GM19438 (cell line): ENCODE data around the gene NAP1L4.
"Not testable (repeated sequence)": the region's sequence is repeated elsewhere in the genome, so short reads cannot be mapped to it uniquely, and the experiment has no call there.

Experiments
- ATAC-seq: cut with Tn5 transposase; IDR thresholded peaks from one replicate; pipeline ENCODE4 v1.9.1; 2021; ENCODE audit warnings: low read depth; ENCODE audit not compliant: unreplicated experiment

Gene NAP1L4

DNA sequence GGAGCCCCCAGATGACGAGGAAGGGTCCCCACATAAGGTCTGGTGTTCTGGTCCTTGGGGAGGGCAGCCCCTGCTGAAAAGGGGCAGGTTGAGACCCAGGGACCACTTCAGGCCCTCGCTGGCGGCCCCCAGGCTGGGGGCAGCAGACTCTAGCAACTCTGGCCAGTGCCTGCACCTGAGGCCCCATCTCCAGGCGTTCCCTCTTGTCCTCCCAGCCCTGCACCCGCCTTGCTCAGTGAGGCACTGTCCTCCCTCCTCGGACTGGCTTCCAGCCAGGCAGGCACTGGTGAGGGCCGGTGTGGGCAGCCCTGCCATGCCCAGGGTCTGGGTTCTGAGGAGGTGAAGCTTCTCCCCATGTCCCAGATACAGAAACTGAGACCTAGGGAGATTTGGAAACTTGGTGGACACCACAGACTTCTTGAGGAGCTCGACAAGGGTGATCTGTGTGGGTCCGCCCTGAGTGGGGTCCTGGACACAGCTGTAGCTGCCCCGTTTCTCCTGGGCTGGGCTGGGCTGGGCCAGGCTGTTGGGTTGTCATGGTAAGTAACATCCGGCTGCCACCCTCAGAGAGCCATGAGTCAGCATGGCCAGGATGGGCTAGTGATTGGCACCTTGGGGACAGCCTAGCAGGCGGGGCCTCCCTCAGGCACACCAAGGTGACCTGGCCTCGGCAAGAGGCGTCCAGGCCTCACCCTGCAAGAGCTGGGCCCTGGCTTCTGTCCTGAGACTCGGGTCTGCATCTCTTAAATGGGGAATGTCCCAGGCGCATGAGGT lies 51.8 kb downstream of the NAP1L4 start:
- ATAC-seq = no peak

DNA sequence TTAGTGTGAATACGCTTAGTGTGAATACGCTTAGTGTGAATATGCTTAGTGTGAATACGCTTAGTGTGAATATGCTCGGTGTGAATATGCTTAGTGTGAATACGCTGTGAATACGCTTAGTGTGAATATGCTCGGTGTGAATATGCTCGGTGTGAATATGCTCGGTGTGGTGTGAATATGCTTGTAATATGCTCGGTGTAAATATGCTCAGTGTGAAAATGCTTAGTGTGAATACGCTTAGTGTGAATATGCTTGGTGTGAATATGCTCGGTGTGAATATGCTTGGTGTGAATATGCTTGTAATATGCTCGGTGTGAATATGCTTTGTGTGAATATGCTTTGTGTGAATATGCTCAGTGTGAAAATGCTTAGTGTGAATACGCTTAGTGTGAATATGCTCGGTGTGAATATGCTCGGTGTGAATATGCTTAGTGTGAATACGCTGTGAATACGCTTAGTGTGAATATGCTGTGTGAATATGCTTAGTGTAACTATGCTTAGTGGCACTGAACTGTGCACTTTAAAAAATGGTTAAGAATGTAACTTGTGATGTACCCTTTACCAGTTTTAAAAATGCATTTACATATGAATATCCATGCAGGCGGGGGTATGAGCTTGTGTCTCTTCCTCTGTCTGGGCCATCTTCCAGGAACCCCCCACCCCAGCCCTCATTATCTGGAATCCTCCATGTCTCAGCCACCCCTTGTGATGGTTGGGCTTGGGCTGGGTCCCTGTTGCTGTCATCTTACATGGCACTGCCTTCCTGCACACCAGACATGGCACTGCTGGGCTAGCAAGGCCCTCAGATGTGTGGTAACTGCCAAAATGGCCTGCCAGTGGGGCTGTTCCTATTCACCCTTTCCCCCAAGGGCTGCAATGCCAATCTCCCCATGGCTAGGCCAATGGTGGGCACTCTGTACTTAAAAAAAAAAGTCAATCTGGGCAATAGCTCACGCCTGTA lies 53.4 kb downstream of the NAP1L4 start:
- ATAC-seq = not testable (repeated sequence)

DNA sequence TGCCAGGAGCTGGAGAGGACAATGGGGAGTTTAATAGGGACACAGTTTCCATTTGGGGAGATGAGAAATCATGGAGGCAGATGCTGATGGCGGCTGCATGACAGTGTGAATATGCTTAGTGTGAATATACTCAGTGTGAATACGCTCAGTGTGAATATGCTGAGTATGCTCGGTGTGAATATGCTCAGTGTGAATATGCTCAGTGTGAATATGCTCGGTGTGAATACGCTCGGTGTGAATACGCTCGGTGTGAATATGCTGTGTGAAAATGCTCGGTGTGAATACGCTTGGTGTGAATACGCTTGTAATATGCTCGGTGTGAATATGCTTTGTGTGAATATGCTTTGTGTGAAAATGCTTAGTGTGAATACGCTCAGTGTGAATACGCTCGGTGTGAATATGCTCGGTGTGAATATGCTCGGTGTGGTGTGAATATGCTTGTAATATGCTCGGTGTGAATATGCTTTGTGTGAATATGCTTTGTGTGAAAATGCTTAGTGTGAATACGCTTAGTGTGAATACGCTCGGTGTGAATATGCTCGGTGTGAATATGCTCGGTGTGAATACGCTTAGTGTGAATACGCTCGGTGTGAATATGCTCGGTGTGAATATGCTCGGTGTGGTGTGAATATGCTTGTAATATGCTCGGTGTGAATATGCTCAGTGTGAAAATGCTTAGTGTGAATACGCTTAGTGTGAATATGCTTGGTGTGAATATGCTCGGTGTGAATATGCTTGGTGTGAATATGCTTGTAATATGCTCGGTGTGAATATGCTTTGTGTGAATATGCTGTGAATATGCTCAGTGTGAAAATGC lies 54.3 kb downstream of the NAP1L4 start:
- not testable (repeated sequence) for ATAC-seq

DNA sequence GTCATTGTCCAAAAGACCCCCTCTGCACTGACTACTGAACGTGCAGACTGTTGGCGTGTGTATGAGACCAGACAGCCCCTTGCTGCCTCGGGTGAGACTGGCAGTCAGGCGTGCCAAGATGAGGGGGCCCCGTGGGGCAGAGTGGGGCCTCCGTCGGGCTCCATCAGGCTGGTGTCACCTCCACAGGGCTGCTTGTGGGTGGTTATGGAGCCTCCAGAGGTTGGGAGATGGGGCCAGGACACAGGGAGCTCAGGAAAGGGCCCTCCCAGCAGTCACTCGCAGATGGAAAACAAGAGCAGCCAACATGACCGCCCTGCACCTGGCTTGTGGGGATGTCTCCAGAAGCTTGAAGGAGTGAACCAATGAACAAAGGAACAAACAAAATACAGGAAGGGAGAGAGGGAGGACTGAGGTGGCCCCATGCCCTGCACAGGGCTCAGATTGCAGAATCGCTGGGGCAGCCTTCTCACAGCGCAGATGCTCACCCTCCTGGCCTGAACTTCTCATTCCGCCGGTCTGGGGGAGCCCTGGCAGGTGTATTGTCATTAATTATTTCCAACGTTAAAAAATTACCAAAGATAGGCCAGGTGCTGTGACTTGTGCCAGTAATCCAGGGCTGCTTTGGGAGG lies 57.4 kb downstream of the NAP1L4 start:
- no peak for ATAC-seq

DNA sequence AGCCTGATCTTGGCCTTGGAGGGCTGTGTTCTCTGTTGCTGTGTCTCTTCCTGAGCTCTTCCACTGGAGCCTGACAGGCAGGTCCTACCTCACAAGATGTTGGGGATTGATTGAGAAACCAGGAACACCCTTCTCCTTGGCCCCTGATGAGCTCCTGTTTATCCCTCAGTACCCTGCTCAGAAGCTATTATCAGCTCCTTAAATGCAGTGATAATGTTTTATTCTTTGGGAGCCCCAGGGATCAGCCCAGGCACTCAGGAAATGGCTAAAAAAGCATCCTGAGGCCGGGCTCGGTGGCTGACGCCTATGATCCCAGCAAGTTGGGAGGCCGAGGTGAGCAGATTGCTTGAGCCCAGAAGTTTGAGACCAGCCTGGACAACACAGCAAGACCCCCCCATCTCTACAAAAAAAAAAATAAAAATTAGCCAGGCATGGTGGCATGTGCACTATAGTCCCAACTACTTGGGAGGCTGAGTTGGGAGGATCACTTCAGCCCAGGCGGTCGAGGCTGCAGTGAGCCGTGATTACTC lies 58.0 kb downstream of the NAP1L4 start:
- no peak for ATAC-seq

DNA sequence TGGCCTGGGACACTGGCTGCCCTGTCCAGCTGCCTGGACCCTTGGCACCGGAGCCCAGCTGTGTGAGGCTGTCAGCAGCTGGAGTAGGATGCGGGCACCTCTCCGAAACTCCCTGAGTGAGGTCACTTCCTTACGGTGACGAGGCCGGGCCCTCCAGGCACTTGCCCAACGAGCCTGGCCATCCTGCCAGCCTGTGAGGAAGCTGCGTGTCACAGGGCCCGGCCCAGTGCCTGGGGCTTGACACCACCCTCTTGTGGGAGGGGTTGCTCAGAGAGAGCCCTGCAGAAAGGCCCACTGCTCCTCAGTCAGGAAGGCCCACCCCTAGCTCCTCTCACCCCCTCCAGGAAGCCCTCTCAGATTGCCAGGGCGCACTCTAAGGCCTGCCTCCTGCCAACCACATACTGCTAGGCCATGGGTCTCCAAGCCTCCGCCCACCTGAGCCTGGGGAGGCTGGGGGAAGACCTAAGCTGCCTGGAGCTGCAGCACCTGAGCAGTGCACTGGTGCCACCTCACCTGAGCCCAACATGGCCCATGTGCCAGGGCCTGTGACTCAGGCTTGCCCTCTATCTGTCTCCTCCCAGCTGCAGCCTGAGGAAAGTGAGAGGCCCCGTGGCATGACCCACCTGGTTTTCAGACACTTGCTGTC lies 58.6 kb downstream of the NAP1L4 start:
- ATAC-seq = no peak

DNA sequence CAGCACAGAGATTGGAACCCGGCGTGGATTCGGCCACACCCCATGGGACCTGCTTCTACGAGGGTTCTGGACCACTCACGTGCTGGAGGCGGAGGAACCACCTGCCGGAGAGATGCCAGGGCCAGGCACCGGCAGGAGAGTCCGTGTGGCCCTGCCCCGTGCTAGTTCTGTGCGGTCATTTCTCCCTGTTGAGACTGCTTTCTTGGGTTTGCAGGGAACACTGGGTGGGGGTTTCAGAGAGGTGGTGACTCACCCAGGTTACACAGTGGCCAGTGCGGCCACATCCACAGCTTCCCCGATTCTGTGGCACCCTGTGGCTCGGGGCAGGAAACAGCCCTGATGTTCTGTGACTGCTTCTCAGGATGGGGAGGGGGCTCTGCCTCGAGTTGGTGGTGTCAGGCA lies 59.3 kb downstream of the NAP1L4 start:
- ATAC-seq = no peak

DNA sequence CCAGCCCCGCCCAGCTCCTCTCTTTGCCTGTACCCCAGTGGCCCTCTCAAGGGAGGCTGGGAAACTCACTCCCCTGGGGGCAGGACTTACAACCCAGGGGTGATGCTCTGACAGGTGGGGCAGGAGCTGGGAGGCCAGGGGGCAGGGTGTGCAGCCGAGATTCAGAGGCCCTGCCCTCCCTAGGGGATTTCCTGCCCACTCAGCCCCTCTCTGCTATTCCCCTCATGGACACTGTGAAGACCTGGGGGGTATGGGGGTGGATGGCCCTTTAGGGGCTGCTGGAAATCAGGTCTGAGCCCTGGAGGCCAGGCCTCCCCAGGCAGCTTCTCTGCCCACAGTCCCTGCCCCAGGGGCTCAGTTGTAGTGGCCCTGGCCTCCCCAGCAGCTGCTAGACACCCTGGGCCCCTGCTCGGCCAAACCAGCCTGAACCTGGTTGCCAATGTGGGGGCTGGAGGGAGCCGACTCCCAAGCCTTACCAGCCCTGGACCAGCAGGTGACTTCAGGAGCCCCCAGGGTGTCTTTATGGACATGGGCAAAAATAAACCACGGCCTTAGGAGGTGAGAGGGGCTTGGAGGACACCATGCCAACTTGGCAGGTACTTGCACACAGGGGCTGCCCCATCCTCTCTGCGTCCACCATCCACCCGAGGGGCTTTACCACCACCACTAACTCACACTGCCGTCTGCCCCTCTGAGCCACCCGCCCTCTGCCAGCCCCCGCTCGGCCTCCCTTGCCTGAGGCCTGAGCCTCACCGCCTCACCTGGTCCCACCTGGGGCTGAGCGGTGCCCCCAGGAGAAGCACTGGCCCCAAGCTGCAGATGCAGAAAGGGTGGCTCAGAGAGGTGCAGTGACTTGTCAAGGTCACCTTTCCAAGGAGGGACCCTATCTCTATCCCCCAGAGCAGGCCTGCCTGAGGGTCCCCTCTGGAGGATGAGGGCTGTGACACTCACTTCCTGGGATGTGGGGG lies 60.1 kb downstream of the NAP1L4 start:
- ATAC-seq = no peak

DNA sequence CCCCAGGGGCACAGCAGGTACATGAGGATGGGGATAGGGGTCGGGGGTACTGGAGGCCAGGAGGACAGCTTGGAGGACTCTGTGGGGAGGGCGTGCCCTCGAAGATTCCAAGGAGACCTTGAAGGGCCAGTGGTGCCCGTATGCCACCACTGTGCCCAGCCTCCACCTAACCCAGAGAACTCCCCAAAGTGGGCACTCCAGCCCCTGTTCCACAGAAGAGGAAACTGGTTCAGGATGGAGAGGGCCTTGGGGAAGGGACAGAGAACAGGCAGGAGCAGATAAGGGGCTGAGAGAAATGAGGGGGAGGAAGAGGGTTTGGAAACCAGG lies 60.7 kb downstream of the NAP1L4 start:
- ATAC-seq = no peak

DNA sequence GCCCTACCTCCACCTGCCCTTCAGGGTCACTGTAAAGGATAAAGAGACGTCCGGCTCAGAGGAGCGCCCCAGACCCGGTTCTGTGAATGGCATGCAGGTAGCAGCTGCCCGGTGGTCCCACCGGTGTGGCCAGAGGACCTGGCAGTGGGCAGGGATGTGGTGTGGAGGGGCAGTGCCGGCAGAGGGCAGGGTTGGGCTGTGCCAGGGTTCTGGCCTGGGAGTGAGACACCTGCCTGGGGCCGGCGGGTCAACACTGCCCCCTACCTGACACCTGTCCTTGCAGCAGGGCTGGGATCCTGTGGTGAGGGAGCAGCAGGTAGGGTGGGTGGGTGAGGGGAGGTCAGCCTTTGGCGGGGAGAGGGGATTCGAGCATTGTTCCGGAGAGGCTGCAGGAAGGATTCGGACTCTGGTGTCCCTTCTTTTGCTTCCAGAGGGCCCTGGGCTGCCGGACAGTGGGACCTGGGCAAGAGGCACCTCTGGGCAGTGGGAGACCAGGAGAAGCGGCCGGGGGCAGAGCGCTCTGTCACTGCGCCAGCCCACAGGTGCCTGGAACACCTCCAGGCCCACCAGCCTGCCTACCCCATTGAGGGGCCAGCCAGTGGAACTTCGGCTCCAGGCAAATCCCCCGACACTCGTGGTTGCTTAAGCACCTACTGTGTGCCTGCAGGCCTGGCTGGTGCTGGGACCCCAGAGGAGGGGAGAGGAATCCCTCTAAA lies 61.3 kb downstream of the NAP1L4 start:
- ATAC-seq = no peak

DNA sequence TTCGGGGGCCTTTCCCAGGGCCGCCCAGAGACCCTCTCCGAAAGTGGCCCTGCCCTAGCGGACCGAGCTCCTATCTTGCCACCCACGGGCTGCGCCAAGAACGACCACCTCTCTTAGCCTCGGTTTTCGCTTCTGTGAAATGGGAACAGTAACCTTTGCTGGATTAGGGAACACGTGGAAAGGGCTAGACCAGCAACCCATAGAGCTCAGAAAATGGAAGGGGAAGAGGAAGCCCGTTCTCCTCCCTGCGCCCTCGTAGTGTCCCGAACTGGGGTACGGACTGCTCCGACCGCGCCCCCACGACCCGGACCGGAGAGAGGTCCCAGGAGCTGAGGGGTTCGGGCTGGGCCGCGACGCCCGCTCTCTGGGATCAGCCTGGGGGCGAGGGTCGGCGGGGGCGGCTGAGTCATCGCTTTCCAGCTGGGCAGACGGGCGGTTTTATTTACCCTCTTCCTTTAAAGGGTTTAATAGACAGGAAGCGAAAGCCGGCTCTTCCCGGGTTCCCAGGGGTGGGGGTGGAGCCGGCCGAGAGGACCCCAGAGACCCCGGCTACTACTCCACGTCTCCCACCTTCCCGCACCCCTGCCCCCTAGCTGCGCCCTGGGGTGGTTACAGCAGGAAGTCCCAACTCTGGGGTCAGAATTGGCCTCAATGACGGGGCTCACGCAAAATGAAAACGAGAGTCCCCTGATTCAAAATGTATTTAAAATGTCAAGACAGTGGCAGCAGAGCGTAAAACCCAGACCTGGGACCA lies 62.0 kb downstream of the NAP1L4 start:
- ATAC-seq = no peak

DNA sequence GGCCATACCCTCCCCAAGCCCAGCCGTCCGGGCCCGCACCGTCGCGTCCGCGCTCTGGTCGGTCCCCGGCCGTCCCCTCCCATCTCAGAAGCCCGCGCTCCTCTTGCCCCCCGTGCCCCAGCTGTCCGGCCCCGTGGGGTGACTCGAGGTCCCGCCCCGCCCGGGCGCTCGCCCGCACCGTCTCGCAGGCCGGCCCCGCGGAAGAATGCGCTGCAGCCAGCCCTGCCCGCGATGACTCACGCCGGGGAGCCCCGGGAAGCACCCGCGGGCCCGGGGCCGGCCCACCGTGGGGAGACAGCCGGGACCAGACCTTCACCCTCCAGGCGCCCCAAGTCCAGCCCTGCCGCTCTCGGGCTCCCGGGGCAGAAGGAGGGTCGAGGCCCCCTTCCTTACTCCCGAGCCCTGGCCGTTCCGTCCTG lies 62.6 kb downstream of the NAP1L4 start:
- no peak for ATAC-seq

DNA sequence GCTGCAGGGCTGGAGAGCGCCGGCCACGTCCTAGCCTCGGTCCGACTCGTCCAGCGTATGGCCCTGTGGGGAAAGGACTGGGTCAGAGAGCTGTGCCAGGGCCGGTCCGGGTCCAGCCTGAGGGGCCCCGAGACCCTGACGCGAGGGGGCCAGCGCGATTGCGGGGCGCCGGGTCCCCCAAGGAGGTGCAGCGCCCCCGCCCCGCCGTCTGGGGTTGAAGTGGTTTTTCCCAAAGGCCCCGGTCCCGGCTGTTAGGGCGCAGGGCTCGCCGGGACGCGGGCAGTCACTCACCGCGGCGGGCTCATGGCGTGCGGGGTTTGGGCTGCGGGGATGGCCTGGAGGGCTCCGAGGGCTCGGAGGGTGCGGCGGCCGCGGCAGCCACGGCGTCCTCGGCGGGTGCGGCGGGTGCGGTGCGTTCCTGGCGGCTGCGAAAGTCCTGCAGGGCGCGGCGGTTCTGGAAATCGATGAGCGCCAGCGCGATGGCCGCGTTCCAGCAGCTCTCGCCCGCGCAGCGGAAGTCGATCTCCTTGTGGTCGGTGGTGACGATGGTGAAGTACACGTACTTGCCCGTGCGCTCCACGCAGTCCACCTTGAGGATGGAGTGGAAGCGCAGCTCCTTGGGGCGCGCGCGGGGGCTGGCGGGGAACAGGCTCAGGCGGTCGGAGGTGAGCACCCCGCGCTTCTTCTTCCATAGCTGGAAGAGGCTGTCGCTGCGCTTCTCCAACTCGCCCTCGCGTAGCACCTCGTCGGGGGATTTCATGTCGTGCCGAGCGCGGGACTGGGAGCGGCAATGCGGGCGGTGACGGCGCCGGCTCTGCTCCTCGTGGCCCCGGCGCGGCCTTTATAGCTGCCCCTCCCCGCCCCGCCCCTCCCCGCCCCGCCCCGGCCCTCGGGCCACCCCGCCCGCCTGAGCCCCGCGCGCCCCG lies 63.3 kb downstream of the NAP1L4 start, which contains the start of gene PHLDA2:
TSS of gene PHLDA2 (minus strand) at position 816 of the 926 bp plus-strand sequence. CDS start at position 760, 56 bp downstream.
- ATAC-seq = no peak

DNA sequence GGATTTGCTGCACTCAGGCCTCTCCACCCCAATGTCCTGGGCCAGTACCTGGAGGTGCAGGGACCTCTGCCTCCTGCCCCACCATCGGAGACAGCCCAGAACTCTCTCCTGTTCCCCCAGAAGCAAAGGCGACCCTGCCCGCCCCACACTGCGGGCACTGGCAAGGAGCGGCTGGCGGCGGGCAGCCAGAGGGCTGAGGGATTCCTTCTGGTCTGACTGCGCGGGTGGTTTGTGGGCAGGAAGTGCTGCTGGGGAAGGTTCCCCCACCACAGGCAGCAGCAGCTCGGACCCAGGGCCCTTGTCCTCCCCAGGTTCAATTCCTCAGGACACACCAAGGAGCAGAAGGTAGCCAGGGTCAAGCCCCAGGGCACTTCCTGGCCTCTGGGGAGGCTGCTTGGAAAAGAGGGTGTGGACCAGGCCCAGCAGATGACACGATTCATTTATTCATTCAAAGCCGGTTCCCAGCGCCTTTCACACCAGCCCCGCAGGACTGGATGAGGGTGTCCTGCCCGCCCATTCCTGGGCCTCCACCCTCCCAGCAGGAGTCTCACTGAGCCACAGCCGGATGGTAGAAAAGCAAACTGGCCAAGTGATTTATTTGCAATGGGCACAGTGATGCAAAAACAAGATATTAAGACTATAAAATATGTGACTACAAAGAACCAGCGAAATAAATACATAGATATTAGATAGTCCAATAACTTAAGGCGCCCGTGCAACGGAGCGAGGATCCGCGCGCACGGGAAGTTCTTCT lies 64.1 kb downstream of the NAP1L4 start:
- ATAC-seq = no peak

DNA sequence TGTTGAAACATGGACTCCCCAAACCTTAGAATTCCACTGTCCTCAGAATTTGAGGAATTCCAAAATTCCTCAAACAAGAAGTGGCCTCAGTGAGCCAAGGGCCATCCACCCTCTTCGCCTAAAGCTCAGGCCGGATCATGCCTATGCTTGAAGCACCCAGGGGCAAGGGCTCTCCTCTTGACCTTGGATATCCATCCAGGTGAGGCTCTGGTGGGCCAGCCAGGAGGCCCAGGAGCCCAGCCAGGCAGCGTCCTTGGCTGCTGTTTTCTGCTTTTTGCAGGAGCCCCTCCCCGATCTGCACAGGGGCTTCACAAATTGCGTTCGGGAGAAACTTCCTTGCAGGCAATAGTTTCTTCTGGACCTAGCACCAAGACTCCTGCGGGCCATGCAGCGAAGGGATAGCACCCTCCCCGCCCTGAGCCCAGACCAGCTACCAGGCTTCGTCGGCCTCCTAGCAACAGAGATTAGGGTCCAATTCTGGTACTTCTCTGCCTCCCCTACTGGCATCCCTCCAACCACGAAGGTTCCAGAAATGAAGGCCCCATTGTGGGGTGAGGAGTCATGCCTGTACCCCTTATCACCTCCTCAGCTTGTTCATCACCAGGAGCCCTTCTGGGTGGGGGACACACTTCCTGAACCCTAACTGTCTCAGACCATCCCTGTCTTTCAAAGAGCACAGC lies 64.9 kb downstream of the NAP1L4 start:
- ATAC-seq = no peak
